Cardiac fibroblast (primary cell): ENCODE measurements around the gene TGFB2.

Experiments
- DNase-seq, 2 donors: peaks; one replicate each; pipeline versions ENCODE4 v3.0.0 to v3.0.0-alpha.2; 2010; ENCODE audit warnings: low read depth in 2 of 2
- H3K4me3 ChIP-seq, 2 donors: replicated peaks in 1 of 2; 1 replicate in 1 of 2; 2 replicates in 1 of 2; pipeline ENCODE4 v1.5.1; 2011; ENCODE audit warnings: low read depth in 2 of 2, low read length in 2 of 2, mild to moderate bottlenecking in 2 of 2, moderate library complexity in 1 of 2
- TF ChIP-seq, protein P1 (sequence below): IDR thresholded peaks from one replicate; pipeline ENCODE4 v1.5.1; 2011; ENCODE audit warnings: low read depth, mild to moderate bottlenecking, low read length, inconsistent platforms

TGFB2 gene

DNA sequence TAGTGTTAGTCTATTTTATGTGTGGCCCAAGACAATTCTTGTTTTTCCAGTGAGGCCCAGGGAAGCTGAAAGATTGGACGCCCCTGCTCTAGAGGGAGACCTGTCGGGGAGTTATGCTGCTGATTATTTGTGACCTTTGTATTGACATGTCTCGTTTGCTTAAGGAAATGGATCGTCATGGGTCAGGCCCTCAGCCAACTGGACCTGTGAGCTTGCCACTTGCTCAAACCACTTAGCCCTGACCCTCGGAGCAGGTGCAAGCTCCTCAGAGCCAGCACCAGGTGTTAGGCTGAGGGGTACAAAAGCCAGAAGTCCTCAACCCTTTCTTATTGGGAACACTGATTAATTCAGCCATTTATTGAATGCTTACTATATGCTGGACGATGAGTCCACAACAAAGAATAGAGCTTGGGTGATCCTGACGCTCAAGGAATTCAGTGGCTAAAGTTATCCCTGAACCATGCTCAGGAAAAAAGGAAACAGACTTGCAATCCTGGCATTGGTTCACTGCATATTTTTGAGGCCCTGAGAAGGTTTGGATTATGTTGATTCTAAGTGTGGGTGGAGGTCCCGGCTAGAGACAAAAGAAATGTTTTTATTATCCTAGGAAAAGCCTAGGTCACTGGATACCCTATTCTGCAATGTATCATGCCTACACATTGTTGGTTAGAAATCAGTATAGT lies 19.0 kb downstream of the TGFB2 start:
- TF ChIP-seq, protein P1, sequence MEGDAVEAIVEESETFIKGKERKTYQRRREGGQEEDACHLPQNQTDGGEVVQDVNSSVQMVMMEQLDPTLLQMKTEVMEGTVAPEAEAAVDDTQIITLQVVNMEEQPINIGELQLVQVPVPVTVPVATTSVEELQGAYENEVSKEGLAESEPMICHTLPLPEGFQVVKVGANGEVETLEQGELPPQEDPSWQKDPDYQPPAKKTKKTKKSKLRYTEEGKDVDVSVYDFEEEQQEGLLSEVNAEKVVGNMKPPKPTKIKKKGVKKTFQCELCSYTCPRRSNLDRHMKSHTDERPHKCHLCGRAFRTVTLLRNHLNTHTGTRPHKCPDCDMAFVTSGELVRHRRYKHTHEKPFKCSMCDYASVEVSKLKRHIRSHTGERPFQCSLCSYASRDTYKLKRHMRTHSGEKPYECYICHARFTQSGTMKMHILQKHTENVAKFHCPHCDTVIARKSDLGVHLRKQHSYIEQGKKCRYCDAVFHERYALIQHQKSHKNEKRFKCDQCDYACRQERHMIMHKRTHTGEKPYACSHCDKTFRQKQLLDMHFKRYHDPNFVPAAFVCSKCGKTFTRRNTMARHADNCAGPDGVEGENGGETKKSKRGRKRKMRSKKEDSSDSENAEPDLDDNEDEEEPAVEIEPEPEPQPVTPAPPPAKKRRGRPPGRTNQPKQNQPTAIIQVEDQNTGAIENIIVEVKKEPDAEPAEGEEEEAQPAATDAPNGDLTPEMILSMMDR: no peak
- no peak overlapping the region for H3K4me3 ChIP-seq
- no peak for DNase-seq

DNA sequence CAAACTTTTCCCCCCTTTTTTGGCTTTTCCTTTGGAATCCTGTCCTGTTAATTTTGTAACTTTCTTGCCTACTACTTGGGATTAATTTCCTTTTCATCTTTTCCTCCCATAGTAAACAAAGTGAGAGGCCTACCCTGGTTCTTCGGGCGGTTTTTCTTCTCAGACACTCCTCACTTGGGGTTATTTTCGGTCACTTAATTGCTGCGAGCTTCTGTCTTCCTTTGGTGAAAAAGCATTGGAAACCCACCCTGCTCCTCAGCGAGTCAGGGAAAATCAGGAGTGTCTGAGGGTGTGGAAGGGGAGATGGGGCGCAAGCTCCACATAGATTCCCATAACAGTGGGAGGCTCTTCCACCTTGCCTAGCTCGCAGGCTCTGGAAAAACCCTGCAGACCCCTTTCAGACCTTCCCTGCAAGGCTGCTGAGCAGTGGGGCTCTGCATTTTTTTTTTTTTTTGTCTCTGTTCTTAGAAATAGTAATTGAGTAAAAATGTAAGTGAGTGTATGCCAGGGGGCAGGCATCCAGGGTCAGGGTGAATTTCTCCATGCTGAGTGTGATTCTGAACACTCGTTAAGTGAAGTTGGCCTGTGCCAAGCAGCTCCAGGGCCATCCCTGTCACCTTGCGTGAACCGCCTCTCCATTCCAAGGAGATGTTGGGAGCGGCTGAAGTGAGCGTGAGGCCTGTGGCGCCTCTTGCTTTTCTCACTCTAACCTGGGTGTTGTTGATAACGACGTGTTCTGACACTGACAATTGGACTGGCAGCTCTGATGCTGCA lies 20.3 kb downstream of the TGFB2 start:
- no peak for DNase-seq
- H3K4me3 ChIP-seq: no peak overlapping the region
- TF ChIP-seq, protein P1: no peak

DNA sequence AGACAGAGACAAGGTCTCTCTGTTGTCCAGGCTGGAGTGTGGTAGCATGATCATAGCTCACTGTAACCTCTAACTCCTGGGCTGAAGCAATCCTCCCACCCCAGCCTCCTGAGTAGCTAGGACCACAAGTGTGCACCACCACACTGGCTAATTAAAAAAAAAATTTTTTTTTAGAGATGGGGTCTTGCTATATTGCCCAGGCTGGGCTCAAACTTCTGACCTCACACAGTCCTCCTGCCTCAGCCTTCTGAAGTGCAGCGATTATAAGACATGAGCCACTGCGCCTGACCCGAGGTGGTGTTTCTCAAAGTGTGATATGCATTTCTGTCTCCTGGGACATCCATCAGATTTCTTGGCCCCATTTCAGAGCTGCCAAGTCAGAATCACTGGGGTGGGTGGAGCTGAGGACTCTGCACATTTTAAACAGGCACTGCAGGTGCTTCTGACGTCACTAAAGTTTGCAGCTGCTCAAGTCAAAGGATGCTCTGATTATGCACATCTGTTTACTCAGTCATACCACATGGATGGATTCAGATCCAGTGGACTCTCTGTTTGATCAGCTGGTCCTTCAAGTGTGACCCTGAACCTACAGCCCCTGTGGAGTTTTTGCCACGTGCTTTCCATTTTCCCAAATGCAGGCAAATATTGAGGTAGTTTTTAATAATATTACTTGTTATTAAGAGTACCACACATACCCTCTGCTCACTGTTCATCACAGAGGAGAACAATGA lies 21.4 kb downstream of the TGFB2 start:
- DNase-seq: peak in 1 of 2 donors; percentile 42
- no peak overlapping the region for H3K4me3 ChIP-seq
- TF ChIP-seq, protein P1: no peak

DNA sequence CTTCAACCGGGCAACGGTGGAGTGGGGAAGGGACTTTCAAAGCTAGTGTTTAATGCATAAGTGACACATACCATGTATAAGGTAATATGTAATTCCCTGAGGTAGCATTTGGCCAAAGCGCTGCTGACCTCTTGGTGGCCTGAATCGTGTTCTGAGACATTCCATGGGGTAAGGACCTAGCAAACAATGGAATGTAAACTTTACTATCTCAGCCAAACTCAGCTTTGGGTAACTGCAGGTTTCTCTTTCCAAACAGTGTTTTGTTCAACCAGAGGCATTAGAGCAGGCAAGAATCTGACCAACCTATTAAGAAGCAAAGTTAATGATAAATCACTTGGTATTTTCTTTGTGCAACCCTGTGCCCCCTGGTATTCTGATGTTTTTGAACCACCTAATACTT lies 22.0 kb downstream of the TGFB2 start:
- H3K4me3 ChIP-seq: no peak overlapping the region
- DNase-seq: no peak
- TF ChIP-seq, protein P1: no peak

DNA sequence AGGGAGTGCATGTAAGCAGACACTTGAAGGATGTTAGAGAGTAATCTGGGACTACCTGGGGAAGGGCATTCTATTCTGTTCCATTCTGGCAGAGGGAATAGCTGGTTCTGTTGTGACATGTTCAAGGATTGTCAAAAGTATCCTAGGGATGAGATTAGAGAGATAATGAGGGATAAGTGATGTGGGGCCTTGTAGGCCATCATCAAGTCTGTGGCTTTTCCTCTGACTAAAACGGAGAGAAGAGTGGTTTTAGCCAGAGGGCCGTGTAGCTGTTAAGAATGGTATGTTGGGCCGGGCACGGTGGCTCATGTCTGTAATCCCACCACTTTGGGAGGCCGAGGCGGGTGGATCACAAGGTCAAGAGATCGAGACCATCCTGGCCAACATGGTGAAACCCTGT lies 23.6 kb downstream of the TGFB2 start:
- TF ChIP-seq, protein P1: no peak
- no peak overlapping the region for H3K4me3 ChIP-seq
- DNase-seq: no peak

DNA sequence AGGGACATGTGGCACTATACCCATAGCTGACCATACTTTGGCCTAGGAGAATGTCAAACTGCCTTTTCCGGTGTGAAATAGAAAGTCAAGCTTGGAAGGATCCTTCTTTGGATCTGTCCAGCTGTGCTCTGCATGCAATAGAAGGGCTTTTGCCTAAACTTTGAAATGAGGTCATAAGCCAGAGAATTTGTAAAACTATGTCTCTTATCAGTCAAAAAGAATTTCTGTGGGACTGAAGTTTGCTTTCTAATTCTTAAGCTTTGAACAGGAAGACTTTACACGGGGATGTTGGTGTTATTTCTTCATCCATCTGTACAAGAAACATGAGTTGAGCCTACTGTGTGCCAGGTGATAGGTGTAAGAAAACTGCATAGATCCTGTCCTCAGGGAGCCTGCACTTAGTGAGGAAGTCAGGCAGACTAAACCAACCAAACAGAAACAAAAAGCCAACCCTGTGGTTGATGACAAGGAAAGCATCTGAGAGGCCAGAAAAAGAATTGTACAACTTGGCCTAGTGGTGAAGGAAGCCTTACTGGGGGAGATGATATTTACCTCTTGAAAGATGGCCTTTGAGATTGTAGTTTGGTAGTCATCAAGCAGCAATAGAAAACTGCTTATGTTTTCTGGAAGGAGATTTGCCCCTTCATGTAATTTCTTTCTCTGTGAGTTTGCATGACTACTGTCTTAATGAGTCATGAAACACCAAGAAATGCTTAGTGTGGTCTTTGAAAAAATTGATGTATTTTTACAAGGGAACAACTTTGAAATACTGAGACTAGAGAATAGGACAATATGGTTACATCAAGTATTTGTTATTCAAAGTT lies 24.8 kb downstream of the TGFB2 start:
- TF ChIP-seq, protein P1: no peak
- DNase-seq: peak; percentile 76 to 83
- H3K4me3 ChIP-seq: no peak overlapping the region
